RWPE1 (cell line): ENCODE data around the gene WWOX.

Experiments used
- CTCF ChIA-PET: fragments of 350-600 bp; sonication (Branson Sonifier 250); formaldehyde crosslinking; extraction: SDS; loops from one replicate; lab custom pipeline; 2021; lab: Yijun Ruan, JAX
- POLR2A ChIA-PET: fragments of 400-600 bp; formaldehyde crosslinking; extraction: SDS; loops from one replicate; lab custom pipeline; 2020; ENCODE audit warnings: antibody characterized with exemption; ENCODE audit not compliant: low non-redundant PET; lab: Yijun Ruan, JAX
- DNase-seq: peaks from one replicate; pipeline ENCODE4 v3.0.0; 2012; ENCODE audit warnings: low spot score
- H3K27ac ChIP-seq: fragments of 450-650 bp; 2 replicates; pipeline ENCODE4 v1.5.1; 2017
- CTCF ChIP-seq: fragments of 450-650 bp; conservative IDR thresholded peaks from 2 replicates; pipeline ENCODE4 v1.5.1; 2017; ENCODE audit warnings: low read depth, mild to moderate bottlenecking

Gene WWOX

GRCh38 chr16:78936060-78936459 lies 836.6 kb downstream of the WWOX start:
- no peak for TF ChIP-seq CTCF
- H3K27ac ChIP-seq = no peak overlapping the region
- ChIA-PET POLR2A (no interaction called here), CTCF (interaction anchor here (0.7 kb wide), 1 partner anchor 11 kb away, joined by 5 read pairs; no protein-coding TSS in a partner anchor)
- DNase-seq = no peak

GRCh38 chr16:78939597-78939996 lies 840.1 kb downstream of the WWOX start:
- no peak overlapping the region for H3K27ac ChIP-seq
- POLR2A ChIA-PET = no interaction called here
- TF ChIP-seq CTCF = no peak
- CTCF ChIA-PET = no interaction called here
- DNase-seq = no peak

- ChIA-PET CTCF (no interaction called here), POLR2A (no interaction called here)
- no peak for DNase-seq
- no peak overlapping the region for H3K27ac ChIP-seq
- no peak for TF ChIP-seq CTCF
These were observed 843.3 kb downstream of the WWOX start for GRCh38 chr16:78942625-78943245.

- TF ChIP-seq CTCF = no peak
- H3K27ac ChIP-seq = no peak overlapping the region
- POLR2A ChIA-PET = no interaction called here
- CTCF ChIA-PET = interaction anchor here (0.7 to 0.8 kb wide), 2 partner anchors 286 to 994 kb away, joined by 4 to 5 read pairs; no protein-coding TSS in a partner anchor
- no peak for DNase-seq
These were observed 845.9 kb downstream of the WWOX start for GRCh38 chr16:78945336-78945735.

- ChIA-PET CTCF (no interaction called here), POLR2A (no interaction called here)
- no peak for TF ChIP-seq CTCF
- no peak overlapping the region for H3K27ac ChIP-seq
- no peak for DNase-seq
These were observed 847.1 kb downstream of the WWOX start for GRCh38 chr16:78946556-78946955.

- ChIA-PET CTCF (interaction anchor here (0.6 kb wide), 1 partner anchor 510 kb away, joined by 4 read pairs; no protein-coding TSS in a partner anchor), POLR2A (no interaction called here)
- no peak overlapping the region for H3K27ac ChIP-seq
- TF ChIP-seq CTCF = no peak
- no peak for DNase-seq
These were observed 851.3 kb downstream of the WWOX start for GRCh38 chr16:78950768-78951167.
